SK-N-MC (cell line): ENCODE results near the gene RCSD1.

Source experiments
- EZH2 ChIP-seq: fragments of 200-600 bp; sonication (generic); IDR thresholded peaks from one replicate; pipeline ENCODE4 v1.6.1; 2017; ENCODE audit warnings: antibody characterized with exemption
- POLR2AphosphoS5 ChIP-seq: IDR thresholded peaks from 2 replicates; pipeline ENCODE4 v1.6.1; 2012; ENCODE audit warnings: mild to moderate bottlenecking, low read depth, low read length, borderline replicate concordance

GRCh38 chr1:167687919-167688519, 58.0 kb downstream of the RCSD1 start:
- TF ChIP-seq EZH2 = no peak
- TF ChIP-seq POLR2AphosphoS5 = no peak
